ENCODE measurements around the gene STRBP. TPM values are rescaled to one million over a fixed set of nuclear protein-coding genes. Genes with fewer than 3 reads are reported as not detected.

The STRBP gene
- total and polyA plus RNA-seq, 2 of the 4 experiments (the other 2 are of a cell fraction) = 2.1 to 2.5 TPM

DNA sequence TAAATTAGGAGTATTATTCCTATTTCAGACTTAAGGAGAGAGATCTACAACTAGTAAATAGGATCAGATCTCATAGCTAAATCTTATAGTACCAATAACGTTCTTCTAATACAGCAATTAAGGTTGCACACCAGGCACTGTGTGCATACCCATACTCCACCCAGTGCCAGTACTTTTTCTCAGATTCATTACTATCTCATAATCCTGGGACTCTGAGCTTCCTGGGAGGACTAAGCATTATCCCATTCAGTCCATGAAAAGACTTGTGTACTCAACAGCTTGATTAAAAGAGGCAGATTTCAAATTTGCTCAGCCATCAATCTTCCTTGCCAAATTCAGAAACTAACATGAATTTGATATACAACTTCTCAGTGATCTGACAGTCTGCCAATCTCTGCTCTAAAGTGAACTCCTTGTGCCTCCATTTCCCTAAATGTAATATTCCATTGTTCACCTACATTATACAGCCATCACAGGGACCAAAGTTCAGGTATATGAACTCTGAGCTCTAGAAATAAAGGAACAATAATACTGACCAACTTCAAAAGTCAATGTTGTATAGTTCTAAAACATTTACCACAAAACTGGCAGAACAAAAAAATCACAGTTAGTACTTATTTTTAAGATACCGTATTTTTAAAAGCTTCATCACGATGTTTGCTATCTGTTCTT is 7.2 kb downstream of the STRBP start:
- CTCF ChIA-PET = interaction anchor here (0.9 kb wide), 1 partner anchor 36 kb away, joined by 5 read pairs; no protein-coding TSS in a partner anchor
- H3K36me3 ChIP-seq (ENCODE audit: control insufficient read depth, insufficient read depth, low read length) = no peaks in the 10 kb centered on the region
- dilution Hi-C loops (cut with HindIII; ENCODE audit: low sequenced_read_pairs, unreplicated experiment) = no loop called here

More for the DNA sequence above, 7.2 kb downstream of the STRBP start:
- Histone ChIP-seq H4K8ac (ENCODE audit: low read depth in 2 of 2, low read length in 2 of 2) (no peak overlapping the region), H2BK20ac (ENCODE audit: low read depth, low read length) (no peak overlapping the region), H2AK9ac (replicated peaks; ENCODE audit: low read depth, low read length, poor library complexity) (no peak overlapping the region), H3K56ac (ENCODE audit: extremely low read depth, insufficient read depth, low read length) (no peak overlapping the region), H3K9me3 (ENCODE audit: control insufficient read depth, insufficient read depth, low read length) (no peaks in the 10 kb centered on the region), H3K23ac (ENCODE audit: low read depth, low read length) (no peak overlapping the region), H4K20me1 (ENCODE audit: insufficient read depth, low read length) (no peaks in the 10 kb centered on the region), H3K27me3 (ENCODE audit: control insufficient read depth, insufficient read depth, low read length) (peaks cover 10% of the 10 kb centered on the region), H3K9ac (ENCODE audit: low read depth, low read length) (no peak overlapping the region), H3K4me3 (ENCODE audit: insufficient read depth, low read depth, low read length) (no peak overlapping the region), H3K4ac (ENCODE audit: low read depth, low read length) (no peak overlapping the region), H2BK15ac (ENCODE audit: low read depth, low read length) (no peak overlapping the region), H2BK5ac (ENCODE audit: low read depth, low read length, poor library complexity, severe bottlenecking) (no peak overlapping the region), H3K9me1 (ENCODE audit: insufficient read depth, low read length) (no peaks in the 10 kb centered on the region), H3K4me1 (ENCODE audit: control insufficient read depth, insufficient read depth, low read length) (no peaks in the 10 kb centered on the region), H3K14ac (replicated peaks; ENCODE audit: low read depth, low read length) (no peak overlapping the region), H2BK120ac (ENCODE audit: low read depth, low read length) (no peak overlapping the region), H3K18ac (ENCODE audit: low read depth, low read length) (no peak overlapping the region), H4K5ac (ENCODE audit: low read depth, low read length) (no peak overlapping the region), H3K27ac (ENCODE audit: insufficient read depth, low read length) (no peak overlapping the region), H3K4me2 (ENCODE audit: low read depth, low read length) (no peak overlapping the region), H2AK5ac (ENCODE audit: low read depth, low read length) (no peak overlapping the region), H4K91ac (ENCODE audit: insufficient read depth, low read depth, low read length) (no peak overlapping the region), H2AFZ (replicated peaks; ENCODE audit: low read length, poor library complexity) (no peak overlapping the region), H3K79me1 (ENCODE audit: low read depth in 1 of 2, low read length in 2 of 2) (no peaks in the 10 kb centered on the region)
- TF ChIP-seq RAD21 (IDR thresholded peaks at IDR 0.05; ENCODE audit: low read length) (no peak), MAZ (IDR thresholded peaks at IDR 0.05; ENCODE audit: borderline replicate concordance, low read depth, low read length) (no peak), SMC3 (IDR thresholded peaks at IDR 0.05; ENCODE audit: low read depth, low read length) (no peak), BHLHE40 (IDR thresholded peaks at IDR 0.05; ENCODE audit: low read depth, low read length) (no peak), CHD1 (IDR thresholded peaks at IDR 0.05; ENCODE audit: low read depth, low read length) (no peak), MXI1 (IDR thresholded peaks at IDR 0.05; ENCODE audit: borderline replicate concordance, low read depth, low read length) (no peak), USF2 (IDR thresholded peaks at IDR 0.05; ENCODE audit: low read depth, low read length) (no peak)
- POLR2A ChIA-PET (ENCODE audit: unreplicated experiment) = no interaction called here
- ATAC-seq (ENCODE audit: low read depth) (no peak), DNase-seq (no peak)
- in situ Hi-C loops (cut with MboI; ENCODE audit: low sequenced_read_pairs) (no loop called here), intact Hi-C loops (cut with micrococcal nuclease) (no loop called here)
- BruUV-seq (replicated peaks) = no TSS peak
- WGBS, 2 experiments (ENCODE audit: extremely low coverage in 2 of 2, insufficient read length in 1 of 2) = no CpG with 5 or more reads among the region's 3 CpGs

Measured in IMR-90 (cell line).